ENCODE results near the gene ABCF3.
A peak's percentile ranks its signal among the peaks of the same experiment; 100 is the strongest.

ABCF3 gene

DNA sequence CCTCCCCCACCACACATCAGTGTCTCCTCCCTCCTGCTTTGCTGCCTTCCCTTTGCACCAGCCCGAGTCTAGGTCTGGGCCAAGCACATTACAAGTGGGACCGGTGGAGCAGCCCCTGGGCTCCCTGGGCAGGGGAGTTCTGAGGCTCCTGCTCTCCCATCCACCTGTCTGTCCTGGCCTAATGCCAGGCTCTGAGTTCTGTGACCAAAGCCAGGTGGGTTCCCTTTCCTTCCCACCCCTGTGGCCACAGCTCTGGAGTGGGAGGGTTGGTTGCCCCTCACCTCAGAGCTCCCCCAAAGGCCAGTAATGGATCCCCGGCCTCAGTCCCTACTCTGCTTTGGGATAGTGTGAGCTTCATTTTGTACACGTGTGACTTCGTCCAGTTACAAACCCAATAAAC is 2.3 kb upstream of the ABCF3 start:
- 0 out of 2 replicates have a peak, but pooled peaks cover 5% of the 10 kb centered on the region for H3K4me1 ChIP-seq (ENCODE audit: control insufficient read depth, insufficient read depth, low read length)
- no peaks in the 10 kb centered on the region for H3K9me3 ChIP-seq (ENCODE audit: control insufficient read depth, insufficient read depth, low read depth, low read length)
- H3K4me3 ChIP-seq (ENCODE audit: low read depth, low read length), result no peak overlapping the region
- ChIA-PET POLR2A (interaction anchor here (2.3 kb wide), 1 partner anchor 28 kb away, joined by 9 read pairs; no protein-coding TSS in a partner anchor), CTCF (interaction anchor here (1.0 kb wide), 1 partner anchor 44 kb away, joined by 3 read pairs; no protein-coding TSS in a partner anchor)
- no peak for TF ChIP-seq ZFHX2 (tag by site-specific recombination; conservative IDR thresholded peaks at IDR 0.05)
- TF ChIP-seq GLIS1 (tag by site-specific recombination; IDR thresholded peaks at IDR 0.05), result no peak
- no peak for TF ChIP-seq ZNF544 (tag by site-specific recombination; IDR thresholded peaks at IDR 0.05)
- no peak for TF ChIP-seq ZNF624 (tag by site-specific recombination; IDR thresholded peaks at IDR 0.05)
- TF ChIP-seq, protein P1, sequence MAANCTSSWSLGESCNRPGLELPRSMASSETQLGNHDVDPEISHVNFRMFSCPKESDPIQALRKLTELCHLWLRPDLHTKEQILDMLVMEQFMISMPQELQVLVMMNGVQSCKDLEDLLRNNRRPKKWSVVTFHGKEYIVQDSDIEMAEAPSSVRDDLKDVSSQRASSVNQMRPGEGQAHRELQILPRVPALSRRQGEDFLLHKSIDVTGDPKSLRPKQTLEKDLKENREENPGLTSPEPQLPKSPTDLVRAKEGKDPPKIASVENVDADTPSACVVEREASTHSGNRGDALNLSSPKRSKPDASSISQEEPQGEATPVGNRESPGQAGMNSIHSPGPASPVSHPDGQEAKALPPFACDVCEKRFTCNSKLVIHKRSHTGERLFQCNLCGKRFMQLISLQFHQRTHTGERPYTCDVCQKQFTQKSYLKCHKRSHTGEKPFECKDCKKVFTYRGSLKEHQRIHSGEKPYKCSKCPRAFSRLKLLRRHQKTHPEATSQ (tag by site-specific recombination; IDR thresholded peaks at IDR 0.05), result no peak
- TF ChIP-seq, protein P2, sequence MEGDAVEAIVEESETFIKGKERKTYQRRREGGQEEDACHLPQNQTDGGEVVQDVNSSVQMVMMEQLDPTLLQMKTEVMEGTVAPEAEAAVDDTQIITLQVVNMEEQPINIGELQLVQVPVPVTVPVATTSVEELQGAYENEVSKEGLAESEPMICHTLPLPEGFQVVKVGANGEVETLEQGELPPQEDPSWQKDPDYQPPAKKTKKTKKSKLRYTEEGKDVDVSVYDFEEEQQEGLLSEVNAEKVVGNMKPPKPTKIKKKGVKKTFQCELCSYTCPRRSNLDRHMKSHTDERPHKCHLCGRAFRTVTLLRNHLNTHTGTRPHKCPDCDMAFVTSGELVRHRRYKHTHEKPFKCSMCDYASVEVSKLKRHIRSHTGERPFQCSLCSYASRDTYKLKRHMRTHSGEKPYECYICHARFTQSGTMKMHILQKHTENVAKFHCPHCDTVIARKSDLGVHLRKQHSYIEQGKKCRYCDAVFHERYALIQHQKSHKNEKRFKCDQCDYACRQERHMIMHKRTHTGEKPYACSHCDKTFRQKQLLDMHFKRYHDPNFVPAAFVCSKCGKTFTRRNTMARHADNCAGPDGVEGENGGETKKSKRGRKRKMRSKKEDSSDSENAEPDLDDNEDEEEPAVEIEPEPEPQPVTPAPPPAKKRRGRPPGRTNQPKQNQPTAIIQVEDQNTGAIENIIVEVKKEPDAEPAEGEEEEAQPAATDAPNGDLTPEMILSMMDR (tag by site-specific recombination; IDR thresholded peaks at IDR 0.05), result no peak
- TF ChIP-seq ZEB2 (tag by site-specific recombination; IDR thresholded peaks at IDR 0.05), result no peak
- no peak for TF ChIP-seq ZNF211 (tag by site-specific recombination; IDR thresholded peaks at IDR 0.05; ENCODE audit: low read depth)
- TF ChIP-seq GFI1B (tag by site-specific recombination; IDR thresholded peaks at IDR 0.05), result no peak
- no peak for TF ChIP-seq ZNF830 (tag by site-specific recombination; IDR thresholded peaks at IDR 0.05; ENCODE audit: low read depth)
- no peak for TF ChIP-seq RBAK (tag by site-specific recombination; IDR thresholded peaks at IDR 0.05)
- TF ChIP-seq, protein P3, sequence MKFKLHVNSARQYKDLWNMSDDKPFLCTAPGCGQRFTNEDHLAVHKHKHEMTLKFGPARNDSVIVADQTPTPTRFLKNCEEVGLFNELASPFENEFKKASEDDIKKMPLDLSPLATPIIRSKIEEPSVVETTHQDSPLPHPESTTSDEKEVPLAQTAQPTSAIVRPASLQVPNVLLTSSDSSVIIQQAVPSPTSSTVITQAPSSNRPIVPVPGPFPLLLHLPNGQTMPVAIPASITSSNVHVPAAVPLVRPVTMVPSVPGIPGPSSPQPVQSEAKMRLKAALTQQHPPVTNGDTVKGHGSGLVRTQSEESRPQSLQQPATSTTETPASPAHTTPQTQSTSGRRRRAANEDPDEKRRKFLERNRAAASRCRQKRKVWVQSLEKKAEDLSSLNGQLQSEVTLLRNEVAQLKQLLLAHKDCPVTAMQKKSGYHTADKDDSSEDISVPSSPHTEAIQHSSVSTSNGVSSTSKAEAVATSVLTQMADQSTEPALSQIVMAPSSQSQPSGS (tag by site-specific recombination; IDR thresholded peaks at IDR 0.05; ENCODE audit: low read depth), result no peak
- TF ChIP-seq, protein P4, sequence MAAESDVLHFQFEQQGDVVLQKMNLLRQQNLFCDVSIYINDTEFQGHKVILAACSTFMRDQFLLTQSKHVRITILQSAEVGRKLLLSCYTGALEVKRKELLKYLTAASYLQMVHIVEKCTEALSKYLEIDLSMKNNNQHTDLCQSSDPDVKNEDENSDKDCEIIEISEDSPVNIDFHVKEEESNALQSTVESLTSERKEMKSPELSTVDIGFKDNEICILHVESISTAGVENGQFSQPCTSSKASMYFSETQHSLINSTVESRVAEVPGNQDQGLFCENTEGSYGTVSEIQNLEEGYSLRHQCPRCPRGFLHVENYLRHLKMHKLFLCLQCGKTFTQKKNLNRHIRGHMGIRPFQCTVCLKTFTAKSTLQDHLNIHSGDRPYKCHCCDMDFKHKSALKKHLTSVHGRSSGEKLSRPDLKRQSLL (tag by site-specific recombination; IDR thresholded peaks at IDR 0.05), result no peak
- H3K27ac ChIP-seq (ENCODE audit: extremely low read depth, low read depth, low read length), result no peak overlapping the region
- H3K36me3 ChIP-seq (ENCODE audit: control insufficient read depth in 2 of 2, insufficient read depth in 1 of 2, low read length in 2 of 2), result peaks cover 8 to 76% of the 10 kb centered on the region in 2 experiments; a peak in 2 of 3 replicates

DNA sequence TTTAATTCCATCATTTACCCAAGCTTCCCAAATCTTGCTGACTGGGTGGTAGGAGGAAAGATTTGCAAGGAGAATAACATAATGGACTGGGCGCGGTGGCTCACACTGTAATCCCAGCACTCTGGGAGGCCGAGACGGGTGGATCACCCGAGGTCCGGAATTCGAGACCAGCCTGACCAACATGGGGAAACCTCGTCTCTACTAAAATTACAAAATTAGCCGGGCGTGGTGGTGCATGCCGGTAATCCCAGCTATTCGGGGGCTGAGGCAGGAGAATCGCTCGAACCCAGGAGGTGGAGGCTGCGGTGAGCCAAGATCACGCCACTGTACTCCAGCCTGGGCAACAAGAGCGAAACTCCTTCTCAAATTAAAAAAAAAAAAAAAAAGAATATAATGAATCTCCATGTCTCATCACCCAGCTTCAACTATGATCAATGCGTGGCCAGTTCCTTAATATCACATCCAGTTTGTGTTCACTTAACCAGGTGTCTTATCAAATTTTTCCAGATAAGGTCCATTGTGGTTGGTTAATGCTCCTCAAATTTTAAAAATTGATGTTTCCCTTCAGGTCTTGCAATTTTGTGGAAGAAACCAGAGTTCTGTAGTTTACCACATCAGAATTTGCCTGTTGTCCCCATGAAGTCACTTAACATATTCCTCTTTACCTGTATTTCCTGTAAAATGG is 1.3 kb upstream of the ABCF3 start:
- ChIA-PET POLR2A (interaction anchor here (0.7 to 2.3 kb wide), 8 partner anchors 8 to 50 kb away, joined by 3 to 34 read pairs (median 6); partner anchors contain the start of genes AP2M1 and EIF2B5), CTCF (interaction anchor here (0.6 to 0.7 kb wide), 2 partner anchors 21 to 64 kb away, joined by 3 to 4 read pairs; no protein-coding TSS in a partner anchor)
- TF ChIP-seq, protein P4 (tag by site-specific recombination; IDR thresholded peaks at IDR 0.05), result no peak
- TF ChIP-seq KLF1 (tag by site-specific recombination; IDR thresholded peaks at IDR 0.05), result peak; percentile 39; the same call in 1 of the 2 replicates
- Histone ChIP-seq H3K9me3 (ENCODE audit: control insufficient read depth, insufficient read depth, low read depth, low read length) (no peaks in the 10 kb centered on the region), H3K4me1 (ENCODE audit: control insufficient read depth, insufficient read depth, low read length) (0 out of 2 replicates have a peak, but pooled peaks cover 5% of the 10 kb centered on the region), H3K4me3 (ENCODE audit: low read depth, low read length) (no peak overlapping the region), H3K27ac (ENCODE audit: extremely low read depth, low read depth, low read length) (peak overlapping the region; percentile 84; the same call in 1 of the 2 replicates), H3K36me3 (ENCODE audit: control insufficient read depth in 2 of 2, insufficient read depth in 1 of 2, low read length in 2 of 2) (peaks cover 4 to 76% of the 10 kb centered on the region in 2 experiments; a peak in 2 of 3 replicates)
